HCT116 (cell line): ENCODE results near the gene TTLL9. TPM values are rescaled to one million over a fixed set of nuclear protein-coding genes. Genes with fewer than 3 reads are reported as not detected.
"Not testable (repeated sequence)": the region's sequence is repeated elsewhere in the genome, so short reads cannot be mapped to it uniquely, and the experiment has no call there.

Experiments
- ATAC-seq: fragments of 200-7000 bp; cut with Tn5 transposase; 2 replicates; pipeline ENCODE4 v1.9.1; 2020; ENCODE audit warnings: mild to moderate bottlenecking, moderate library complexity
- BruUV-seq: library from RNA; stranded (reverse); fragments of 400-500 nt; replicated peaks from 2 replicates; lab custom pipeline; 2021; lab: Mats Ljungman, UMichigan
- CTCF ChIA-PET: fragments of 300-600 bp; sonication (Branson Sonifier 250); formaldehyde crosslinking; loops from one replicate; lab custom pipeline; 2021; ENCODE audit warnings: antibody characterized with exemption; lab: Charles Lee
- POLR2A ChIA-PET: fragments of 300-600, 350-600 bp; sonication (Branson Sonifier 250); formaldehyde crosslinking; loops from one replicate; lab custom pipeline; 2021; ENCODE audit warnings: antibody characterized with exemption; lab: Charles Lee
- RAD21 ChIA-PET, 2 experiments: fragments of 300-600 bp; sonication (Branson Sonifier 250); formaldehyde crosslinking; loops; one replicate each; lab custom pipeline; 2023; ENCODE audit warnings: low total read pairs in 2 of 2; ENCODE audit not compliant: uncharacterized antibody in 2 of 2, unreplicated experiment in 2 of 2, low non-redundant PET in 1 of 2; lab: Charles Lee
- DNase-seq: peaks from one replicate; pipeline ENCODE4 v3.0.0-alpha.2; 2010; ENCODE audit warnings: low read depth, low spot score
- H2AFZ ChIP-seq: fragments of 200-600 bp; shearing (Covaris generic), sonication (generic); 2 replicates; pipeline ENCODE4 v1.6.1; 2017; ENCODE audit warnings: low read depth, mixed run types, mixed read lengths, antibody characterized with exemption, low read length; ENCODE audit not compliant: poor library complexity, severe bottlenecking
- H3K27ac ChIP-seq: 2 replicates; pipeline ENCODE4 v1.5.1; 2012; ENCODE audit warnings: low read depth, low read length
- H3K27me3 ChIP-seq: fragments of 200-600 bp; sonication (generic); 2 replicates; pipeline ENCODE4 v1.6.1; 2016; ENCODE audit warnings: mixed run types, low read length, mixed read lengths; ENCODE audit not compliant: insufficient read depth
- H3K36me3 ChIP-seq, 2 experiments: fragments of 200-500 bp in 1 of 2; fragments of 200-600 bp in 1 of 2; sonication (Bioruptor generic) in 1 of 2; sonication (generic) in 1 of 2; 2 replicates each; pipeline versions ENCODE4 v1.5.1 to v1.6.1; 2014 to 2016; ENCODE audit warnings: low read length in 2 of 2, inconsistent platforms in 1 of 2, mixed read lengths in 1 of 2, mixed run types in 1 of 2; ENCODE audit not compliant: insufficient read depth in 2 of 2, control insufficient read depth in 1 of 2
- H3K4me1 ChIP-seq, 2 experiments: fragments of 200-600 bp in 1 of 2; sonication (generic) in 1 of 2; 2 replicates each; pipeline versions ENCODE4 v1.5.1 to v1.6.1; 2012 to 2017; ENCODE audit warnings: low read length in 2 of 2, inconsistent platforms in 1 of 2, mild to moderate bottlenecking in 1 of 2, mixed read lengths in 1 of 2, mixed run types in 1 of 2, moderate library complexity in 1 of 2; ENCODE audit not compliant: insufficient read depth in 2 of 2, control insufficient read depth in 1 of 2
- H3K4me2 ChIP-seq: fragments of 200-600 bp; sonication (generic); 2 replicates; pipeline ENCODE4 v1.6.1; 2017; ENCODE audit warnings: mixed run types, low read length, mixed read lengths
- H3K4me3 ChIP-seq, 2 experiments: fragments of 200-600 bp in 1 of 2; sonication (generic) in 1 of 2; replicated peaks in 1 of 2; 2 replicates each; pipeline ENCODE4 v1.5.1; 2011 to 2016; ENCODE audit warnings: low read length in 2 of 2, control low read depth in 1 of 2, low read depth in 1 of 2, mild to moderate bottlenecking in 1 of 2, mixed read lengths in 1 of 2, mixed run types in 1 of 2
- H3K79me2 ChIP-seq: fragments of 200-600 bp; sonication (generic); 2 replicates; pipeline ENCODE4 v1.6.1; 2017; ENCODE audit warnings: mild to moderate bottlenecking, mixed run types, low read length, moderate library complexity, mixed read lengths; ENCODE audit not compliant: insufficient read depth
- H3K9ac ChIP-seq: fragments of 200-600 bp; sonication (generic); 2 replicates; pipeline ENCODE4 v1.6.1; 2016; ENCODE audit warnings: low read length, mixed read lengths
- H3K9me2 ChIP-seq: fragments of 200-600 bp; sonication (generic), shearing (Covaris generic); 2 replicates; pipeline ENCODE4 v1.6.1; 2017; ENCODE audit warnings: mixed run types, mild to moderate bottlenecking, moderate library complexity; ENCODE audit not compliant: insufficient read depth
- H3K9me3 ChIP-seq, 2 experiments: fragments of 200-500 bp in 1 of 2; fragments of 200-600 bp in 1 of 2; sonication (Bioruptor generic) in 1 of 2; sonication (generic) in 1 of 2; 2 replicates each; pipeline ENCODE4 v1.6.1; 2014 to 2017; ENCODE audit warnings: low read length in 2 of 2, mixed read lengths in 2 of 2, inconsistent platforms in 1 of 2, low read depth in 1 of 2, mild to moderate bottlenecking in 1 of 2, mixed run types in 1 of 2, moderate library complexity in 1 of 2; ENCODE audit not compliant: control insufficient read depth in 1 of 2, insufficient read depth in 1 of 2
- H4K20me1 ChIP-seq: fragments of 200-600 bp; sonication (generic), shearing (Covaris generic); 2 replicates; pipeline ENCODE4 v1.6.1; 2017; ENCODE audit warnings: mixed run types, mild to moderate bottlenecking, moderate library complexity; ENCODE audit not compliant: insufficient read depth
- EZH2 ChIP-seq: fragments of 200-600 bp; sonication (generic); IDR thresholded peaks from 2 replicates; pipeline ENCODE4 v1.6.1; 2017; ENCODE audit warnings: antibody characterized with exemption, mixed run types
- POLR2A ChIP-seq: IDR thresholded peaks from 2 replicates; pipeline ENCODE4 v1.7.0; 2011; ENCODE audit warnings: borderline replicate concordance; ENCODE audit not compliant: insufficient read depth, insufficient read length; ENCODE audit errors: extremely low read depth
- POLR2AphosphoS5 ChIP-seq: IDR thresholded peaks from 2 replicates; pipeline ENCODE4 v1.6.1; 2011; ENCODE audit warnings: mild to moderate bottlenecking, low read depth, low read length, moderate library complexity
- intact Hi-C: fragments of 100-400 bp; cut with micrococcal nuclease; formaldehyde crosslinking; loops from 2 replicates; pipeline ENCODE4 v1.10.0; 2022
- total RNA-seq: library from RNA; stranded (reverse); gene quantifications from one replicate; pipeline ENCODE4 v1.2.1, GENCODE V29; 2021; ENCODE audit not compliant: unreplicated experiment

Gene TTLL9
- total RNA-seq, 1 experiment from 2014 or later: not detected

GRCh38 chr20:31827059-31827458 lies 43.4 kb upstream of the TTLL9 start:
- POLR2A ChIA-PET: no interaction called here
- no peaks in the 10 kb centered on the region for H3K27me3 ChIP-seq

GRCh38 chr20:31828016-31828415 lies 42.4 kb upstream of the TTLL9 start:
- H3K9ac ChIP-seq, H3K27me3 ChIP-seq, RAD21 ChIA-PET, H3K4me1 ChIP-seq, DNase-seq, H3K36me3 ChIP-seq, H3K9me3 ChIP-seq, H3K4me2 ChIP-seq, H3K79me2 ChIP-seq, H3K27ac ChIP-seq, ATAC-seq, H3K9me2 ChIP-seq, BruUV-seq, CTCF ChIA-PET, intact Hi-C loops, H4K20me1 ChIP-seq, H3K4me3 ChIP-seq, H2AFZ ChIP-seq: not testable (repeated sequence)
- POLR2A ChIA-PET: interaction anchor here (0.6 kb wide), 1 partner anchor 169 kb away, joined by 3 read pairs; no protein-coding TSS in a partner anchor

More at GRCh38 chr20:31827059-31827458, 43.4 kb upstream of the TTLL9 start:
- DNase-seq: no peak
- intact Hi-C loops: no loop called here
- no peak overlapping the region for H3K4me2 ChIP-seq
- ATAC-seq: no peak
- H3K79me2 ChIP-seq: no peaks in the 10 kb centered on the region
- TF ChIP-seq POLR2AphosphoS5: no peak
- TF ChIP-seq EZH2: no peak
- TF ChIP-seq POLR2A: no peak
- no peak overlapping the region for H3K27ac ChIP-seq
- no TSS peak for BruUV-seq
- H3K4me1 ChIP-seq: peaks cover 0 to 9% of the 10 kb centered on the region in 2 experiments; a peak in 1 of 4 replicates
- ChIA-PET RAD21 (no interaction called here), CTCF (no interaction called here)
- H3K4me3 ChIP-seq: no peak overlapping the region
- H3K9me3 ChIP-seq: no peaks in the 10 kb centered on the region
- H2AFZ ChIP-seq: no peak overlapping the region
- H3K9me2 ChIP-seq: no peaks in the 10 kb centered on the region
- no peaks in the 10 kb centered on the region for H4K20me1 ChIP-seq
- no peak overlapping the region for H3K9ac ChIP-seq
- H3K36me3 ChIP-seq: no peaks in the 10 kb centered on the region
